Suprapubic skin (tissue), 4 donors: ENCODE data around the gene PCGF3. TPM values are rescaled to one million over a fixed set of nuclear protein-coding genes. Genes with fewer than 3 reads are reported as not detected.
"Not testable (repeated sequence)": the region's sequence is repeated elsewhere in the genome, so short reads cannot be mapped to it uniquely, and the experiment has no call there.

ENCODE experiments used
- DNase-seq, 2 donors: peaks; one replicate each; pipeline ENCODE4 v3.0.0-alpha.2; 2019; ENCODE audit warnings: low spot score in 2 of 2
- H3K27ac ChIP-seq: fragments of 200-600 bp; sonication (generic); one replicate; pipeline ENCODE4 v1.5.1; 2019
- H3K27me3 ChIP-seq: fragments of 200-600 bp; sonication (generic); one replicate; pipeline ENCODE4 v1.5.1; 2019
- H3K36me3 ChIP-seq: fragments of 200-600 bp; sonication (generic); one replicate; pipeline ENCODE4 v1.5.1; 2019
- H3K4me1 ChIP-seq: fragments of 200-600 bp; sonication (generic); one replicate; pipeline ENCODE4 v1.5.1; 2019
- H3K4me3 ChIP-seq: fragments of 200-600 bp; sonication (generic); one replicate; pipeline ENCODE4 v1.5.1; 2019; ENCODE audit warnings: mild to moderate bottlenecking
- H3K9me3 ChIP-seq: fragments of 200-600 bp; sonication (generic); one replicate; pipeline ENCODE4 v1.5.1; 2019
- EP300 ChIP-seq: sonication (generic); formaldehyde crosslinking; IDR thresholded peaks from one replicate; pipeline ENCODE4 v1.6.1; 2017; ENCODE audit warnings: antibody characterized with exemption
- POLR2A ChIP-seq, 2 donors: fragments of 450-650 bp; IDR thresholded peaks; one replicate each; pipeline ENCODE4 v1.6.1; 2017; ENCODE audit warnings: antibody characterized with exemption in 2 of 2, mild to moderate bottlenecking in 2 of 2, moderate library complexity in 2 of 2
- POLR2AphosphoS5 ChIP-seq, 3 donors: sonication (generic); formaldehyde crosslinking; IDR thresholded peaks; one replicate each; pipeline ENCODE4 v1.6.1; 2017; ENCODE audit warnings: antibody characterized with exemption in 3 of 3
- WGBS: methylation state at CpG from one replicate; pipeline ENCODE4 v1.1.5; 2018; 5-methylcytosine and 5-hydroxymethylcytosine counted together
- total RNA-seq, 4 donors: library from RNA; depleted of rRNA; stranded (reverse); fragments of >200 nt; gene quantifications; one replicate each; pipeline ENCODE4 v1.1.0, GENCODE V29; 2016
- TF ChIP-seq, protein P1 (sequence below), 2 donors: fragments of 200-600 bp in 1 of 2; fragments of 450-650 bp in 1 of 2; sonication (generic) in 1 of 2; IDR thresholded peaks; one replicate each; pipeline ENCODE4 v1.5.1; 2016 to 2019; ENCODE audit warnings: antibody characterized with exemption in 2 of 2, mild to moderate bottlenecking in 1 of 2, moderate library complexity in 1 of 2

The PCGF3 gene
- total RNA-seq, 4 donors from 2014 or later: 59.7 to 152 (median 71.2) TPM

- no peaks in the 10 kb centered on the region for H3K27me3 ChIP-seq
- H3K4me3 ChIP-seq: no peak overlapping the region
- 94% methylated on average over 9 of the region's 9 CpGs for WGBS
- H3K27ac ChIP-seq: no peak overlapping the region
- H3K9me3 ChIP-seq: no peaks in the 10 kb centered on the region
- H3K4me1 ChIP-seq: peaks cover 43% of the 10 kb centered on the region
- peaks cover 34% of the 10 kb centered on the region for H3K36me3 ChIP-seq
- no peak for TF ChIP-seq POLR2AphosphoS5 (IDR thresholded peaks at IDR 0.05)
- TF ChIP-seq, protein P1, sequence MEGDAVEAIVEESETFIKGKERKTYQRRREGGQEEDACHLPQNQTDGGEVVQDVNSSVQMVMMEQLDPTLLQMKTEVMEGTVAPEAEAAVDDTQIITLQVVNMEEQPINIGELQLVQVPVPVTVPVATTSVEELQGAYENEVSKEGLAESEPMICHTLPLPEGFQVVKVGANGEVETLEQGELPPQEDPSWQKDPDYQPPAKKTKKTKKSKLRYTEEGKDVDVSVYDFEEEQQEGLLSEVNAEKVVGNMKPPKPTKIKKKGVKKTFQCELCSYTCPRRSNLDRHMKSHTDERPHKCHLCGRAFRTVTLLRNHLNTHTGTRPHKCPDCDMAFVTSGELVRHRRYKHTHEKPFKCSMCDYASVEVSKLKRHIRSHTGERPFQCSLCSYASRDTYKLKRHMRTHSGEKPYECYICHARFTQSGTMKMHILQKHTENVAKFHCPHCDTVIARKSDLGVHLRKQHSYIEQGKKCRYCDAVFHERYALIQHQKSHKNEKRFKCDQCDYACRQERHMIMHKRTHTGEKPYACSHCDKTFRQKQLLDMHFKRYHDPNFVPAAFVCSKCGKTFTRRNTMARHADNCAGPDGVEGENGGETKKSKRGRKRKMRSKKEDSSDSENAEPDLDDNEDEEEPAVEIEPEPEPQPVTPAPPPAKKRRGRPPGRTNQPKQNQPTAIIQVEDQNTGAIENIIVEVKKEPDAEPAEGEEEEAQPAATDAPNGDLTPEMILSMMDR (IDR thresholded peaks at IDR 0.05): no peak
- no peak for TF ChIP-seq EP300
- TF ChIP-seq POLR2A (IDR thresholded peaks at IDR 0.05): no peak
- no peak for DNase-seq
Observed at GRCh38 chr4:776743-777441, 71.3 kb downstream of the PCGF3 start.

GRCh38 chr4:777520-778262 is 72.1 kb downstream of the PCGF3 start:
- no peak for DNase-seq
- no peak overlapping the region for H3K4me3 ChIP-seq
- H3K27me3 ChIP-seq: no peaks in the 10 kb centered on the region
- H3K36me3 ChIP-seq: peaks cover 34% of the 10 kb centered on the region
- peaks cover 45% of the 10 kb centered on the region for H3K4me1 ChIP-seq
- TF ChIP-seq, protein P1 (IDR thresholded peaks at IDR 0.05): no peak
- no peak for TF ChIP-seq POLR2AphosphoS5 (IDR thresholded peaks at IDR 0.05)
- no peak for TF ChIP-seq EP300
- TF ChIP-seq POLR2A (IDR thresholded peaks at IDR 0.05): no peak
- H3K27ac ChIP-seq: no peak overlapping the region
- no peaks in the 10 kb centered on the region for H3K9me3 ChIP-seq
- WGBS: 95% methylated on average over 6 of the region's 6 CpGs

- Histone ChIP-seq H3K27ac (no peak overlapping the region), H3K36me3 (peaks cover 25% of the 10 kb centered on the region), H3K4me3 (peak overlapping the region; percentile 99), H3K9me3 (no peaks in the 10 kb centered on the region), H3K4me1 (peaks cover 38% of the 10 kb centered on the region), H3K27me3 (peaks cover 4% of the 10 kb centered on the region)
- TF ChIP-seq POLR2AphosphoS5 (IDR thresholded peaks at IDR 0.05): no peak
- whole genome bisulfite sequencing: 91% methylated on average over 2 of the region's 2 CpGs
- no peak for DNase-seq
Observed at GRCh38 chr4:779555-779954, 73.9 kb downstream of the PCGF3 start.

GRCh38 chr4:780255-780654 is 74.6 kb downstream of the PCGF3 start:
- H3K9me3 ChIP-seq, DNase-seq, H3K27ac ChIP-seq: not testable (repeated sequence)
- H3K4me3 ChIP-seq: peak overlapping the region; percentile 99
- H3K4me1 ChIP-seq: peaks cover 40% of the 10 kb centered on the region
- H3K27me3 ChIP-seq: peaks cover 11% of the 10 kb centered on the region
- H3K36me3 ChIP-seq: peaks cover 20% of the 10 kb centered on the region
- WGBS: 65% methylated on average over 10 of the region's 10 CpGs

- peak overlapping the region; percentile 94 for H3K27ac ChIP-seq
- H3K9me3 ChIP-seq: no peaks in the 10 kb centered on the region
- DNase-seq: peak in 1 of 2 donors; percentile 73
- peaks cover 19% of the 10 kb centered on the region for H3K36me3 ChIP-seq
- 3% methylated on average over 17 of the region's 38 CpGs for WGBS
- TF ChIP-seq POLR2AphosphoS5 (IDR thresholded peaks at IDR 0.05) (no peak), POLR2A (IDR thresholded peaks at IDR 0.05) (no peak), EP300 (no peak)
- TF ChIP-seq, protein P1 (IDR thresholded peaks at IDR 0.05): no peak
- H3K4me1 ChIP-seq: peaks cover 46% of the 10 kb centered on the region
- peaks cover 17% of the 10 kb centered on the region for H3K27me3 ChIP-seq
- peak overlapping the region; percentile 99 for H3K4me3 ChIP-seq
Observed at GRCh38 chr4:780716-781492, 75.3 kb downstream of the PCGF3 start.
